HG02870 (cell line): ENCODE results near the gene PTRHD1.

Experiments
- ATAC-seq: cut with Tn5 transposase; IDR thresholded peaks from one replicate; pipeline ENCODE4 v1.9.1; 2021; ENCODE audit warnings: mild to moderate bottlenecking, moderate library complexity; ENCODE audit not compliant: unreplicated experiment

Gene PTRHD1

DNA sequence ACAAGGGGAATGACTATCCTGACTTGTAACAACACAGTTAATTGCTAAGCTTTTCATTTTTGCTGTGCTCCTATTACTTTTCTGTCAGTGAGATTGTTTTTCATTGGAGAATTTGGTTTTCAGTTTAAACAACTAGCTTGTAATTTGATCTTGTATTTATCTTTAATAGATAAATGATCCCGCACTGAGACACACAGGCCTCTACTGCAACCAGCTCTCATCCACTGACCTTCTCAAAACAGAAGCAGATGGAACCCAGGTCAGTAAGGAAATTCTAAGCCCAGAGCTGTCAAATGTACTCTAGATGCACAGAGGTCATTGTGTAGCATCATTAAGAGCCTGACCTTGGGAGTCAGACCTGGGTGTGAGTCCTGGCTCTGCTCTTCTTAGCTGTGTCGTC, 30.7 kb downstream of the PTRHD1 start:
- no peak for ATAC-seq

DNA sequence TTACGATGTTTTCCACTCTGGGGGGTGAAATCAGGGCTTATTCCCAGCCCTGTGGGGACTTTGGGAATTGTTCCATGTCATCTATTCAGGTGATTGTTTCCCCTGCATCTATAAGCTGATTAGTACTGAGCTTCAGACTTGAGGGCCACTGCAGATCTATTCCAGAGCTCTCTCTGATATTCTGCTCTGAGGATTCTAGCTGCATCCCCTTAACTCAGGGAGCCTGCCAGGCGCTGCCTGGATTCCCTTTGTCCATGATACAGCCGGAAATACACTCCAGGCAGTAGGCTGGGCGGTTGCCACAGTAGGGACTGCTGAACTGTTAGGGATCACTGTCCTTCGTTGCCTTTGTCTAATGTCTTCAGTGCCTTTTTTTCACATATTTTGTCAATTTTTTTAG, 31.3 kb downstream of the PTRHD1 start:
- no peak for ATAC-seq

DNA sequence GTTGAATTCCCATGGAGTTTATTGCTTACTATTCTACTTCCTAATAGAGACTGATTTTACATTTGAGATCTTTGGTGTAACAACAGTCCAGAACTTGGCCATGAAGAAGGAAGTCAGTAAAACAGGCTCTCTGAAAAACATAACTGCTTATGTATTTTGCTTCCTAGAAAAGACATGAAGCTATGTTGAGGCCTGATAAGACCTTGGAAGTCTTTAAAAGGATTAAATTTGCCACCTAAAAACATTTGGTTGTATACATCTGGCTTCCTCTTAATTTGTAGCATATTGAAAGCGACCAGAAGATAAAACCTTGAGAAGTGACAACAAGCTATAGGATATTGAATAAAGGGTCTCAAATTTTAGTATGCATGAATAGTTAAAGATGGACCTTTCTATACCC, 36.4 kb downstream of the PTRHD1 start:
- ATAC-seq = no peak

DNA sequence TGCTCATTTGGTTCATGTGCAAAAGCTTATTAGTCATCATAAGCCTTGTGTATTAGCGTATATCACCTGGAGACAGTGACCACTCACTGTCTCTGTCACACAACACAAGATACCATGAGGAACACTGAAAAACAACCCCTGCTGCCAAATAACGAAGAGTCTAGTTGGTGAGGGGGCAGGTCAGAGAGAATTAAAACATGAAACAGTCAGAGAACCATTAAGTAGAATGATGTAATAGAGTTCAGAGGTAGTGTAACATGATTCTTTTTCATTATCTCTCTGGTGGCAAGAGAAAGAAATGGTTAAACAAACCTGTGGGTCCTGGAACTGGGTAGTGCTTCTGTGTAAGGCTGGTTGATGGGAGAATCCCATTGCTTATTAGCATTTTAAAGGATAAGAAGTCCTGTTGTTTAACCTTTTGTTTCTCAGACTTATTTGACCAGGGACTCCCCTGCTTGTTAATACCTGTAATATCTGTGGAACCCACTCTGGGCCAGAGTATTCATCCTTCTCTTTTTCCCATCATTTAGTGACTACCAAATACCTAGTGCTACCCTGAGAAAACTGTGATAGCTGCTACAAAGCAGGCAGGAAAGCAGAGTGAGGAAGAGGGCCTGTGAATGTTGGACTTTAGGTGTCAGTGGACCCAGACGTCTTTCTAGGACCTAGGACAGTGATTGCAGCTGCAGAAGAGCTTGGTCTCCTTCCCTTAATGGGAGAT, 38.0 kb downstream of the PTRHD1 start:
- no peak for ATAC-seq

DNA sequence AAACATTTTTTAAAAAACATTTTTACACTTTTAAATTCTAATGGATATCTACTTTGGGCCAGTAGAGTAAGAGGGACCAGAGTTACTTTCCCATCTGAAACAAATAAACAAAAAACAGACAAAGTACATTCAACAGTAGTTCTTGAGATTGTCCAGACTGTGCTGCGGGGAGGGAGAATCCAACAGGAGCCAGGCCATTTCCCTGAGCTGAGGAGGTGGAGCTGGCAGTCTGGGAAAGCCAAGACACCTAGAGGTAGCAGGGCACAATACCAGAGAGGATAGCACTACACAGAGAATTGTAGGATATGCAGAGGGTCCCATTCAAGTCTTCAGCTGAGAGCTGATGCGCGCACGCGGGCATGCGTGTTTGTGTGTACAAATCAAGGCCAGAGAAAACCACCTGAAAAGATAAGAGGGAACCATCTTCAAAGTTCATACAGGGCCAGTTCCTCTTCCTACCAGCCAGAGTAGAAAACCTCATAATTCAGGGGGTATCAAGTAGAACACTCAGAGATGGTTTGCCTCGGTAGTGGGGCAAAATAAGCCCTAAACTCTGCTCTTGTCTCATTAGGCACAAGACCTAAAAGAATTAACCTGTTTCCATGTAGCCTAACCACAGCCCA, 44.0 kb downstream of the PTRHD1 start:
- ATAC-seq = no peak

DNA sequence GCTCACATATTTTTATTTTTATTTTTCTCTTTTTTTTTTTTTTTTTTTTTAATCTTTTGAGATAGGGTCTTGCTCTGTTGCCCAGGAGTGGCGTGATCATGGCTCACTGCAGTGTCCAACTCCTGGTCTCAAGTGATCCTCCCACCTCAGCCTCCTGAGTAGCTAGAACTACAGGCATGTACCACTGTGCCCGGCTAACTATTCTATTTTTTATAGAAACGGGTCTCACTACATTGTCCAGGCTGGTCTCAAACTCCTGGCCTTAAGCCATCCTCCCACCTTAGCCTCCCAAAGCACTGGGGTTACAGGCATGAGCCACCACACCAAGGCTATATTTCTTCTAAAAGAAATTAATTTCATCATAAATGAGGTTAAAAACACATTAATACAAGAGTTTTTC, 45.9 kb downstream of the PTRHD1 start:
- no peak for ATAC-seq

DNA sequence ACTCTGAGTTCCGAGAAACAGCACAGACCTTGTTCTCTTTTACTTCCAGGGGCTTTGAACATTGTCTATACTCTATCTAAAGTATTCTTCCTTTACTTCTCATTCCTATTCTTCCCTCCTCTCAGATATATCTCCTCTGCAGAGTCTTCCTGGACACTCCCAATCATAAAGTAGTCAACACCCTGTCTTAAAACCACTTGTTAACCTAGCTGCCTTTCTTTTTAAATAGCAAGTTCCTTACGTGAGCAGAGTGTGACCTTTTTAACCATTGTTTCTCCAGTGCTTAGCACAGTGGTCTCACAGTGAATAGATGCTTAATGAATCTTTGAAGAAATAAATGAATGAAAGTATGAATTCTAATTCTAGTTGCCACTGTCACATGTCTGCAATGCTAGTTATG, 47.4 kb downstream of the PTRHD1 start:
- no peak for ATAC-seq

DNA sequence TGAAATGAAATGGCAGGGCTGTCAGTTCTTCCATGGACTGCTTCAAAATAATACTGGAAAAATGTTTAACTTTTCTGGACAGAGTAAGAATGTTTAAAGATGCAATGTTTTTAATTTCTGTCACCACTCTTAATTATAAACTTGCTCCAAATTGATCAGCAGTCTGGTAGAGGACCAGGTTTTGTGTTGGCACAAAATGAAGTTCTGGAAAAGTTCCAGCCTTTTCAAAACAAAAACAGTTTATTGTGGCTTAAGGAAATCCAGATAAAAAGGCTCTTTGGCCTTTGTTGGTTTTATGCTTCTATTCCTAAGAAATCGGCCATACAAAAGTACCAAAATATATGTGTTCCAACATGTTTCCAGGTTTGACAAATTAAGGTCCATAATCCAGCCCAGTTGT, 48.8 kb downstream of the PTRHD1 start:
- ATAC-seq = no peak

DNA sequence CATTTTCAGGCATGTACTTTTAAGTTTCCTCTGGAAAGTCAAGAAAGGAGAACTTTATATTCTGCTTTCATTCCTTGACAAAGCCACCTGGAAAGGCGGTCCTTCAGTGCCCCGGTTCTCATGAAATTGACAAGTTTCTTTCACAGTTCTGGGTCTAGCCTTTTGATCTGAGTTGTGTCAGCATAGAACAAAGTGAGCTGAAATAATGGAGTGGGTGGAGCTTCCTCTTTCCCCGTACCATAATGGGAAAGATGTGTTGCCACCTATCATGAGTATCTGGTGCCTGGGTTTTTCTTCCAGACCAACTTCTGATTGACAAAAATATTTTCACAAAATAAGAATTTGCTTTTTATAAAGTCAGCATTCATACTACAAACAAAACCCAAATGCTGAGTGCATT, 49.3 kb downstream of the PTRHD1 start:
- no peak for ATAC-seq

DNA sequence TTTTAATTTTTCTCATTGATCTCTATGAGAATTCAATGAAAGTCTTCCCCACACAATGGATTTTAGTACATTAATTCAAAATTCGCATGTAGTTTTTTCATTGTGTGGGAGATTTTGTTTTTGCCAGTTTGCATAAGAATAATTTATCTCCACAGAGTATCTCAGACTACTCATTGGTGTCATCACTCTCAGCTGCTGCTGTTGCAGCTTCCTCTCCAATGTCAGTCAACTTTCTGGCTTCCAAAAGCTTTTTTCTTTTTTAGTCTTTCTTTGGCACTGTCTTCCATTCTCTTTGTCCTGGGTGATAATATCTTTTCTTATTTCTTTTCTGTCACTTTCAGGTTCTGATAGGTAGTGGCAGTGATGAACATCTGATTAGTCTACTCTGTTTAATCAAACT, 50.5 kb downstream of the PTRHD1 start:
- ATAC-seq = no peak

DNA sequence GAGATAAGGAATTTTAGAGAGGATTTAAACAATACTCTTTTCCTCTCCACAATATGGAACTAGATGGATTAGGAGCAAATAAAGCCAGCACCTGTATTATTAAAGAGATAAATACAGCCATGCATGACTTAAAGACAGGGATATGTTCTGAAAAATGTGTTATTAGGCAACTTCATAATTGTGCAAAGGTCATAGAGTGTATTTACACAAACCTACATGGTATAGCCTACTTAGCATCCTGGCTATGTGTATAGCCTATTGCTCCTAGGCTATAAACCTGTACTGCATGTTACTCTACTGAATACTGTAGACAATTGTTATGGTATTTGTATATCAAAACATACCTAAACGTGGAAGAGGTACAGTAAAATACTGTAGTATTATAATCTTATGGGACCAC, 53.0 kb downstream of the PTRHD1 start:
- no peak for ATAC-seq
